ENCODE results near the gene UBTD1.

DNA sequence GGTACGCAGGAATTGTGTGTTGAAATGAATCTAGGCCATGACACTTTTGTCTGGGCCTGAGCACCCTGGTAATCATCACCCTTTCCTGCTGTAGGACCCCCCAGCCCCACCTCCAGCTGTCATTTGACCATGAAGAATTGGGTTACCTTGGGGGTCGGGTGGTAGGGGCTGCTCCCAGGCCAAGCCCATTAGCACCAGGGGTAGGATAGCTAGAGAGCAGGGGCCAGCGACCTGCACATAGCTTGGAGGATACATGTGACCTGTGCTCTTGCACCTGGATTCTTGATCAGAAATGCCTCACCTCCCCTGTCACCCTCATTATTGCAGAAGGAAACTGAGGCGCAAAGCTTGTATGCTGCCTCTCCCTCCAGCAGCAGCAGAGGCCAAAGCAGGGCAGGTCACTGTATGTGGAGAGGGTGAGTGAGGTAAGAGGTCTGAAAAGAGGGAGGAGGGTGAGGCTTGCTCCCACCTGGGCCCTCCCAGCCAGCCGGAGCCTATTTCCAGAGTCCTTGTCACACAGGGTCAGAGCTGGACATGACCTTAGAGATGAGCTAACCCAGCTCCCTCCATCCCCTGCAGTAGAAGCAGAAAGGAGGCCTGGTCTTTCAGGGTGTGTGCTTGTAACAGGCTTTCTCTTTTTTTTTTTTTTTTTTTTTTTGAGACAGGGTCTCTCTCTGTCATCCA, 38.6 kb downstream of the UBTD1 start:
- TF ChIP-seq, protein P1, sequence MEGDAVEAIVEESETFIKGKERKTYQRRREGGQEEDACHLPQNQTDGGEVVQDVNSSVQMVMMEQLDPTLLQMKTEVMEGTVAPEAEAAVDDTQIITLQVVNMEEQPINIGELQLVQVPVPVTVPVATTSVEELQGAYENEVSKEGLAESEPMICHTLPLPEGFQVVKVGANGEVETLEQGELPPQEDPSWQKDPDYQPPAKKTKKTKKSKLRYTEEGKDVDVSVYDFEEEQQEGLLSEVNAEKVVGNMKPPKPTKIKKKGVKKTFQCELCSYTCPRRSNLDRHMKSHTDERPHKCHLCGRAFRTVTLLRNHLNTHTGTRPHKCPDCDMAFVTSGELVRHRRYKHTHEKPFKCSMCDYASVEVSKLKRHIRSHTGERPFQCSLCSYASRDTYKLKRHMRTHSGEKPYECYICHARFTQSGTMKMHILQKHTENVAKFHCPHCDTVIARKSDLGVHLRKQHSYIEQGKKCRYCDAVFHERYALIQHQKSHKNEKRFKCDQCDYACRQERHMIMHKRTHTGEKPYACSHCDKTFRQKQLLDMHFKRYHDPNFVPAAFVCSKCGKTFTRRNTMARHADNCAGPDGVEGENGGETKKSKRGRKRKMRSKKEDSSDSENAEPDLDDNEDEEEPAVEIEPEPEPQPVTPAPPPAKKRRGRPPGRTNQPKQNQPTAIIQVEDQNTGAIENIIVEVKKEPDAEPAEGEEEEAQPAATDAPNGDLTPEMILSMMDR (IDR thresholded peaks at IDR 0.05; ENCODE audit: poor library complexity, severe bottlenecking): no peak
- TF ChIP-seq EZH2 (IDR thresholded peaks at IDR 0.05; ENCODE audit: borderline replicate concordance, insufficient read depth, low read length, poor library complexity, severe bottlenecking) (no peak), POLR2AphosphoS5 (IDR thresholded peaks at IDR 0.05) (no peak), EP300 (conservative IDR thresholded peaks at IDR 0.05; ENCODE audit: poor library complexity, severe bottlenecking) (no peak), MXI1 (conservative IDR thresholded peaks at IDR 0.05; ENCODE audit: poor library complexity, severe bottlenecking) (no peak), RAD21 (conservative IDR thresholded peaks at IDR 0.05) (no peak), SMC3 (conservative IDR thresholded peaks at IDR 0.05; ENCODE audit: poor library complexity) (no peak)
- TF ChIP-seq, protein P2, sequence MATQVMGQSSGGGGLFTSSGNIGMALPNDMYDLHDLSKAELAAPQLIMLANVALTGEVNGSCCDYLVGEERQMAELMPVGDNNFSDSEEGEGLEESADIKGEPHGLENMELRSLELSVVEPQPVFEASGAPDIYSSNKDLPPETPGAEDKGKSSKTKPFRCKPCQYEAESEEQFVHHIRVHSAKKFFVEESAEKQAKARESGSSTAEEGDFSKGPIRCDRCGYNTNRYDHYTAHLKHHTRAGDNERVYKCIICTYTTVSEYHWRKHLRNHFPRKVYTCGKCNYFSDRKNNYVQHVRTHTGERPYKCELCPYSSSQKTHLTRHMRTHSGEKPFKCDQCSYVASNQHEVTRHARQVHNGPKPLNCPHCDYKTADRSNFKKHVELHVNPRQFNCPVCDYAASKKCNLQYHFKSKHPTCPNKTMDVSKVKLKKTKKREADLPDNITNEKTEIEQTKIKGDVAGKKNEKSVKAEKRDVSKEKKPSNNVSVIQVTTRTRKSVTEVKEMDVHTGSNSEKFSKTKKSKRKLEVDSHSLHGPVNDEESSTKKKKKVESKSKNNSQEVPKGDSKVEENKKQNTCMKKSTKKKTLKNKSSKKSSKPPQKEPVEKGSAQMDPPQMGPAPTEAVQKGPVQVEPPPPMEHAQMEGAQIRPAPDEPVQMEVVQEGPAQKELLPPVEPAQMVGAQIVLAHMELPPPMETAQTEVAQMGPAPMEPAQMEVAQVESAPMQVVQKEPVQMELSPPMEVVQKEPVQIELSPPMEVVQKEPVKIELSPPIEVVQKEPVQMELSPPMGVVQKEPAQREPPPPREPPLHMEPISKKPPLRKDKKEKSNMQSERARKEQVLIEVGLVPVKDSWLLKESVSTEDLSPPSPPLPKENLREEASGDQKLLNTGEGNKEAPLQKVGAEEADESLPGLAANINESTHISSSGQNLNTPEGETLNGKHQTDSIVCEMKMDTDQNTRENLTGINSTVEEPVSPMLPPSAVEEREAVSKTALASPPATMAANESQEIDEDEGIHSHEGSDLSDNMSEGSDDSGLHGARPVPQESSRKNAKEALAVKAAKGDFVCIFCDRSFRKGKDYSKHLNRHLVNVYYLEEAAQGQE (IDR thresholded peaks at IDR 0.05; ENCODE audit: borderline replicate concordance): no peak

All from neural cell (in vitro differentiated cells).